Measurements from ENCODE around the gene PHF21A. TPM values are rescaled to one million over a fixed set of nuclear protein-coding genes. Genes with fewer than 3 reads are reported as not detected.

The PHF21A gene
- total RNA-seq, 1 experiment from 2014 or later = 8.2 TPM

DNA sequence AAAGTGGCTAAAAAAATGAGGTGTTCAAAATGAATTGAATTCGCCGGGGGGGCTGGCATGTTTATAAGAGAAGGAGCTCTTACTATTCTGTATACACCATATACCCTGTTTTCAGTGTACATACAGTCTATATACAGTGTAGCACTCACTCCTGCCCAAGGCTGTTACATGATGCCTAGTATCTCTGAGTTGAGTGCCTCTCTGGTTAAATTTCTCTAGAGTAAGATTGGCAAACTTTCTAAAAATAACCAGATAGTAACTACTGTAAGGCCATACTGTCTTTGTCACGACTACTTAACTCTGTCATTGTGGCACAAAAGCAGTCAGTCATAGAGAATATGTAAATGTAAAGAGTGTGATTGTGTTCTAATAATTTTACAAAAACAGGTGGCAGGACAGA lies 58.1 kb downstream of the PHF21A start:
- Histone ChIP-seq H3K27me3 (ENCODE audit: low read length) (no peaks in the 10 kb centered on the region), H3K9me3 (ENCODE audit: low read length) (no peaks in the 10 kb centered on the region), H3K4me1 (ENCODE audit: insufficient read depth, low read length) (no peaks in the 10 kb centered on the region), H3K79me2 (ENCODE audit: low read length) (no peaks in the 10 kb centered on the region), H3K4me3 (ENCODE audit: low read length) (no peak overlapping the region), H3K36me3 (ENCODE audit: low read depth, low read length) (no peaks in the 10 kb centered on the region), H3F3A (ENCODE audit: low read length, unreplicated experiment) (no peaks in the 10 kb centered on the region), H3K9ac (ENCODE audit: low read length) (no peak overlapping the region), H3K9me2 (replicated peaks; ENCODE audit: low read length) (no peaks in the 10 kb centered on the region), H2AFZ (ENCODE audit: low read length) (no peak overlapping the region), H4K20me1 (ENCODE audit: low read length) (no peaks in the 10 kb centered on the region), H3K4me2 (ENCODE audit: low read length) (no peak overlapping the region), H3K27ac (ENCODE audit: low read length) (no peak overlapping the region)
- ATAC-seq (no peak), DNase-seq (no peak)
- ChIA-PET CTCF (no interaction called here), POLR2A (ENCODE audit: unreplicated experiment) (no interaction called here)
- TF ChIP-seq EZH2 (IDR thresholded peaks at IDR 0.05; ENCODE audit: low read length, unreplicated experiment) (no peak), EZH2phosphoT487 (IDR thresholded peaks at IDR 0.05; ENCODE audit: borderline replicate concordance, low read length) (no peak), CTCF (conservative IDR thresholded peaks at IDR 0.05; ENCODE audit: low read depth, low read length) (no peak)
- intact Hi-C loops (cut with micrococcal nuclease) = no loop called here
- no TSS peak for BruUV-seq (replicated peaks)

DNA sequence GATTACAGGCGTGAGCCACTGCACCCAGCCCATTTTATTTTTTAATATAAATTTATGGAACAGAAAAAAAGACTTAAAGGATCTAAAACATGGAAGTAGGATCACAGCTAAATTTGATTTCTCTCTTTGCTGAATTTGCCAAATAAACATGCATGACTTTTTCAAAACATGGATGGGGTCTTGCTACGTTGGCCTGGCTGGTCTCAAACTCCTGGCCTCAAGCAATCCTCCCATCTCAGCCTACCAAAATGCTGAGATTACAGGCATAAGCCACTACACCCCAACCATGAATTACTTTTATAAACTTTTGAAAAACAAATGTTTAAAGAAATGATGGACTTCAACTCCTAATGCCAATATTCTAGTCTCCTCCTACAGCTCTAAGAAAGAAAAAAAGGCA lies 61.2 kb downstream of the PHF21A start:
- H3K36me3 ChIP-seq (ENCODE audit: low read depth, low read length) = no peaks in the 10 kb centered on the region
- no peak overlapping the region for H2AFZ ChIP-seq (ENCODE audit: low read length)
- H3K9ac ChIP-seq (ENCODE audit: low read length) = no peak overlapping the region
- H3K4me2 ChIP-seq (ENCODE audit: low read length) = no peak overlapping the region
- BruUV-seq (replicated peaks) = no TSS peak
- TF ChIP-seq CTCF (conservative IDR thresholded peaks at IDR 0.05; ENCODE audit: low read depth, low read length) (no peak), EZH2phosphoT487 (IDR thresholded peaks at IDR 0.05; ENCODE audit: borderline replicate concordance, low read length) (no peak), EZH2 (IDR thresholded peaks at IDR 0.05; ENCODE audit: low read length, unreplicated experiment) (no peak)
- ChIA-PET CTCF (no interaction called here), POLR2A (ENCODE audit: unreplicated experiment) (no interaction called here)
- H3K27ac ChIP-seq (ENCODE audit: low read length) = no peak overlapping the region
- intact Hi-C loops (cut with micrococcal nuclease) = no loop called here
- no peaks in the 10 kb centered on the region for H3K79me2 ChIP-seq (ENCODE audit: low read length)
- ATAC-seq (no peak), DNase-seq (no peak)
- no peaks in the 10 kb centered on the region for H3K9me3 ChIP-seq (ENCODE audit: low read length)
- H3F3A ChIP-seq (ENCODE audit: low read length, unreplicated experiment) = no peaks in the 10 kb centered on the region
- H3K4me3 ChIP-seq (ENCODE audit: low read length) = no peak overlapping the region
- H4K20me1 ChIP-seq (ENCODE audit: low read length) = no peaks in the 10 kb centered on the region
- no peaks in the 10 kb centered on the region for H3K27me3 ChIP-seq (ENCODE audit: low read length)
- no peaks in the 10 kb centered on the region for H3K9me2 ChIP-seq (replicated peaks; ENCODE audit: low read length)
- H3K4me1 ChIP-seq (ENCODE audit: insufficient read depth, low read length) = no peaks in the 10 kb centered on the region

DNA sequence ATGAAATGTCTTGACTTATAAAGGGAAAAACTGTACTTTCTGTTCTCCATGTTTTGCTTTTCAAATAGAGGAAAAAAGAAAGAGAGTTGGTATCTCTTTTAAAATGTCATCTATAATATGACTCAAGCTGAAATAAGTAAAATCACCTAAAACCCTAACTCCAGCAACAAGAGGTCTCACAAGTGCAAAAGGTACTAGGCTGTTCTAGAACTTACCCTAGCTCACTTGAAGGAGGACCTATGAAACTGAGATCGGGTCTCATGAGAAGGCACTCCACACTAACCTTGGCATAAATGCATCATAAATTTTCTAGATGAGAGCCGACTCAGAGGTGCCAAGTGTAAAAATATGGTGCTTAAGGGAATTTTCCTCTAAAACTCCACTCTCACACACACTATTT lies 63.8 kb downstream of the PHF21A start:
- Histone ChIP-seq H4K20me1 (ENCODE audit: low read length) (no peaks in the 10 kb centered on the region), H2AFZ (ENCODE audit: low read length) (no peak overlapping the region), H3K9me3 (ENCODE audit: low read length) (no peaks in the 10 kb centered on the region), H3K36me3 (ENCODE audit: low read depth, low read length) (no peaks in the 10 kb centered on the region), H3K27ac (ENCODE audit: low read length) (no peak overlapping the region), H3K9me2 (replicated peaks; ENCODE audit: low read length) (no peaks in the 10 kb centered on the region), H3K4me3 (ENCODE audit: low read length) (no peak overlapping the region), H3K4me2 (ENCODE audit: low read length) (no peak overlapping the region), H3F3A (ENCODE audit: low read length, unreplicated experiment) (no peaks in the 10 kb centered on the region), H3K4me1 (ENCODE audit: insufficient read depth, low read length) (no peaks in the 10 kb centered on the region), H3K9ac (ENCODE audit: low read length) (no peak overlapping the region), H3K79me2 (ENCODE audit: low read length) (no peaks in the 10 kb centered on the region), H3K27me3 (ENCODE audit: low read length) (no peaks in the 10 kb centered on the region)
- BruUV-seq (replicated peaks) = no TSS peak
- POLR2A ChIA-PET (ENCODE audit: unreplicated experiment) = no interaction called here
- no peak for ATAC-seq
- no peak for DNase-seq
- intact Hi-C loops (cut with micrococcal nuclease) = no loop called here
- TF ChIP-seq EZH2 (IDR thresholded peaks at IDR 0.05; ENCODE audit: low read length, unreplicated experiment) (no peak), EZH2phosphoT487 (IDR thresholded peaks at IDR 0.05; ENCODE audit: borderline replicate concordance, low read length) (no peak), CTCF (conservative IDR thresholded peaks at IDR 0.05; ENCODE audit: low read depth, low read length) (no peak)
- CTCF ChIA-PET = no interaction called here
